Measurements from ENCODE around the gene ACTN4. TPM values are rescaled to one million over a fixed set of nuclear protein-coding genes. Genes with fewer than 3 reads are reported as not detected.

ACTN4 gene
- total and polyA plus RNA-seq, 2 experiments from 2014 or later: 59.3 to 321 TPM

- no peak for TF ChIP-seq CTCF (IDR thresholded peaks at IDR 0.05; ENCODE audit: poor library complexity)
- TF ChIP-seq EZH2 (IDR thresholded peaks at IDR 0.05; ENCODE audit: borderline replicate concordance): no peak
- no peak for TF ChIP-seq EZH2phosphoT487 (IDR thresholded peaks at IDR 0.05; ENCODE audit: low read depth, severe bottlenecking, unreplicated experiment)
- H3K4me3 ChIP-seq: no peak overlapping the region
- H3K36me3 ChIP-seq (replicated peaks; ENCODE audit: insufficient read depth, low read depth): no peaks in the 10 kb centered on the region
- WGBS (ENCODE audit: low lambda C conversion rate, missing lambda C conversion rate): 83% methylated on average over 7 of the region's 7 CpGs
- no peak for DNase-seq (ENCODE audit: low spot score)
- H3K27ac ChIP-seq: peak overlapping the region; percentile 97
- peaks cover 71% of the 10 kb centered on the region for H3K4me1 ChIP-seq (ENCODE audit: insufficient read depth)
- H3K27me3 ChIP-seq: no peaks in the 10 kb centered on the region
- H3K4me2 ChIP-seq: no peak overlapping the region
- no peaks in the 10 kb centered on the region for H3K9me2 ChIP-seq (replicated peaks; ENCODE audit: insufficient read depth)
- H3K9me3 ChIP-seq (ENCODE audit: low read depth): no peaks in the 10 kb centered on the region
- peaks cover 25% of the 10 kb centered on the region for H4K20me1 ChIP-seq (ENCODE audit: insufficient read depth, poor library complexity, severe bottlenecking)
- peaks cover 77% of the 10 kb centered on the region for H3K79me2 ChIP-seq
- H2AFZ ChIP-seq: no peak overlapping the region
Measured at GRCh38 chr19:38699027-38699346, 51.5 kb downstream of the ACTN4 start.

GRCh38 chr19:38699647-38700349 lies 52.3 kb downstream of the ACTN4 start:
- Histone ChIP-seq H3K79me2 (peaks cover 77% of the 10 kb centered on the region), H3K9me2 (replicated peaks; ENCODE audit: insufficient read depth) (no peaks in the 10 kb centered on the region), H3K9me3 (ENCODE audit: low read depth) (no peaks in the 10 kb centered on the region), H4K20me1 (ENCODE audit: insufficient read depth, poor library complexity, severe bottlenecking) (peaks cover 20% of the 10 kb centered on the region), H2AFZ (no peak overlapping the region), H3K27me3 (no peaks in the 10 kb centered on the region), H3K4me1 (ENCODE audit: insufficient read depth) (peaks cover 66% of the 10 kb centered on the region), H3K36me3 (replicated peaks; ENCODE audit: insufficient read depth, low read depth) (no peaks in the 10 kb centered on the region), H3K27ac (peak overlapping the region; percentile 97), H3K4me3 (no peak overlapping the region), H3K4me2 (no peak overlapping the region)
- DNase-seq (ENCODE audit: low spot score): no peak
- no peak for TF ChIP-seq EZH2phosphoT487 (IDR thresholded peaks at IDR 0.05; ENCODE audit: low read depth, severe bottlenecking, unreplicated experiment)
- no peak for TF ChIP-seq CTCF (IDR thresholded peaks at IDR 0.05; ENCODE audit: poor library complexity)
- TF ChIP-seq EZH2 (IDR thresholded peaks at IDR 0.05; ENCODE audit: borderline replicate concordance): no peak
- 91% methylated on average over 18 of the region's 18 CpGs for WGBS (ENCODE audit: low lambda C conversion rate, missing lambda C conversion rate)

GRCh38 chr19:38700350-38700901 lies 53.0 kb downstream of the ACTN4 start:
- Histone ChIP-seq H3K4me2 (peak overlapping the region; percentile 49), H3K4me3 (no peak overlapping the region), H3K36me3 (replicated peaks; ENCODE audit: insufficient read depth, low read depth) (no peaks in the 10 kb centered on the region), H4K20me1 (ENCODE audit: insufficient read depth, poor library complexity, severe bottlenecking) (peaks cover 17% of the 10 kb centered on the region), H3K4me1 (ENCODE audit: insufficient read depth) (peaks cover 60% of the 10 kb centered on the region), H3K27me3 (no peaks in the 10 kb centered on the region), H3K27ac (peak overlapping the region; percentile 97), H3K9me2 (replicated peaks; ENCODE audit: insufficient read depth) (no peaks in the 10 kb centered on the region), H2AFZ (no peak overlapping the region), H3K79me2 (peaks cover 77% of the 10 kb centered on the region), H3K9me3 (ENCODE audit: low read depth) (no peaks in the 10 kb centered on the region)
- TF ChIP-seq EZH2phosphoT487 (IDR thresholded peaks at IDR 0.05; ENCODE audit: low read depth, severe bottlenecking, unreplicated experiment) (no peak), CTCF (IDR thresholded peaks at IDR 0.05; ENCODE audit: poor library complexity) (no peak), EZH2 (IDR thresholded peaks at IDR 0.05; ENCODE audit: borderline replicate concordance) (no peak)
- no peak for DNase-seq (ENCODE audit: low spot score)
- 86% methylated on average over 20 of the region's 22 CpGs for WGBS (ENCODE audit: low lambda C conversion rate, missing lambda C conversion rate)

All from hepatocyte (in vitro differentiated cells).